IPS-11a (cell line): ENCODE results near the gene ZFAND3.
"Not testable (repeated sequence)": the region's sequence is repeated elsewhere in the genome, so short reads cannot be mapped to it uniquely, and the experiment has no call there.

Experiments used
- H3K4me3 ChIP-seq: one replicate; pipeline ENCODE4 v1.5.1; 2013; ENCODE audit warnings: low read depth, low read length, control low read depth

Gene ZFAND3

DNA sequence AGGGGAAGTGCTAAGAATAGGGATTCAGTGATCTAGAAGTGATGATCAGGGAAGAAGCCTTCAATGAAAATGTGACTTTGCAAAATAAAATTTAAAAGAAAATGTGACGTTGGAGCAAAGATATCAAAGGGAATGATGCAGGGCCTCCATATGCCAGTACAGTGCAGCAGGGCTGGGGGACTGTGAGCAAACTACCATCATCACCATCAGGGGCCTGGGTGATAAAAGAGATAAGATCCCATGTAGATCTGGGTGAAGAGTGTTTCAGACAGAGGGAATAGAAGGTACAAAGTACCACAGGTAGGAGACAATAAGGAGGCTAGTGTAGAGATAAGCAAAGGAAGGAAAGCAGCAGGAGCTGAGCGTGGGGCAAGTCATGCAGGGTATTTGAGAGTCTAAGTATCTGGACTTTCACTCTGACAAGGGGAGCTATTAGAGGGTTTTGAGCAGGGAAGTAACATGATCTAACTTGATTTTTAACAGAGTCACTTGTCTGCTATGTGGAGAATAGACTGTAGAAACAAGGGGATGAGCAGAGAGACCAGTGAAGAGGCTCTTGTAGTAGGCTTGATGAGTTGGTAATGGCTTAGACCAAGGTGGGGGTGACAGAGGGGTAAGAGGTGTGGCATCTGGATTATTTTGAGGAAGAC lies 295.6 kb downstream of the ZFAND3 start:
- H3K4me3 ChIP-seq = no peak overlapping the region

- H3K4me3 ChIP-seq = no peak overlapping the region
Measured at GRCh38 chr6:38115626-38116008, 296.1 kb downstream of the ZFAND3 start.

- no peak overlapping the region for H3K4me3 ChIP-seq
Measured at GRCh38 chr6:38116248-38116647, 296.7 kb downstream of the ZFAND3 start.

DNA sequence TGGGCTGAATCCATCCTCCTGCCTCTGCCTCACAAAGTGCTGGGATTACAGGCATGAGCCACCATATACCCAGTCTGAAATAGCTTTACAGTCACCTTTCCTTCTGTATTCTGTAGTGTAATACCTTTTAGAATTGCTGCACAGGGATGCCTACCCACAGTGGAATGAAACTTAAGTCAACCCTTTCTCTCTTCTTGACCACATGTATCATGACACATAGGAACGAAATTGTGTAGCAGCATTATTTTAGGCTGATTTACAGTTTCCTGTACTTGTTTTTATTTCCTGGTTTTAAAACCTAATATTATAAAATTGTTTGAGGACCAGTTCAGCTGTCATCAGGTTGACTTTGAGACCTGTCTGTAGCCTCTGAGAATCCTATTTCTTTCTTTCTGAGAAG lies 297.8 kb downstream of the ZFAND3 start:
- no peak overlapping the region for H3K4me3 ChIP-seq

GRCh38 chr6:38118791-38119365 lies 299.4 kb downstream of the ZFAND3 start:
- H3K4me3 ChIP-seq = no peak overlapping the region

- H3K4me3 ChIP-seq = no peak overlapping the region
Measured at GRCh38 chr6:38119516-38119915, 300.0 kb downstream of the ZFAND3 start.

- not testable (repeated sequence) for H3K4me3 ChIP-seq
Measured at GRCh38 chr6:38124224-38124926, 304.8 kb downstream of the ZFAND3 start.

- H3K4me3 ChIP-seq = no peak overlapping the region
Measured at GRCh38 chr6:38127284-38127683, 307.8 kb downstream of the ZFAND3 start.

DNA sequence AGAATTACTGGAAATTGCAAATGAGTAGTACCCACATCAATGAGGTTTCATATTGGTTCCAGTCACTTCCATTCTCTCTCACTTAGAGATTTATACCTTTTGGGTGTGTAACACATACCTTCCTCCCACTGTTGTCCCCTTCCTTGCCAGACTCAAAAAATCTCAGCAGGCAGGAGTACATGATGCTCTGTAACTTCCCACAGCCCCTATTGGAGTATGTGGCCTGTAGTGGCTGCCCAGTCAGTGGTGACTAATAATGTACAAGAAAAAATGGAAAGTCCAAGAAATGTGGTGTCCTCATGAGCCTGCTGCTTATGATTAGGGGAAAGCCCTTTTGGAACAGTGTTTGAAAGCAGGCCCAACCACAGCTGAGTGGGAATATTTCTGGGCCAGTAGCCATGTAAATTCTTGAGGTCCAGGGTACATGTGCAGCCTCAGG lies 312.0 kb downstream of the ZFAND3 start:
- H3K4me3 ChIP-seq = no peak overlapping the region

DNA sequence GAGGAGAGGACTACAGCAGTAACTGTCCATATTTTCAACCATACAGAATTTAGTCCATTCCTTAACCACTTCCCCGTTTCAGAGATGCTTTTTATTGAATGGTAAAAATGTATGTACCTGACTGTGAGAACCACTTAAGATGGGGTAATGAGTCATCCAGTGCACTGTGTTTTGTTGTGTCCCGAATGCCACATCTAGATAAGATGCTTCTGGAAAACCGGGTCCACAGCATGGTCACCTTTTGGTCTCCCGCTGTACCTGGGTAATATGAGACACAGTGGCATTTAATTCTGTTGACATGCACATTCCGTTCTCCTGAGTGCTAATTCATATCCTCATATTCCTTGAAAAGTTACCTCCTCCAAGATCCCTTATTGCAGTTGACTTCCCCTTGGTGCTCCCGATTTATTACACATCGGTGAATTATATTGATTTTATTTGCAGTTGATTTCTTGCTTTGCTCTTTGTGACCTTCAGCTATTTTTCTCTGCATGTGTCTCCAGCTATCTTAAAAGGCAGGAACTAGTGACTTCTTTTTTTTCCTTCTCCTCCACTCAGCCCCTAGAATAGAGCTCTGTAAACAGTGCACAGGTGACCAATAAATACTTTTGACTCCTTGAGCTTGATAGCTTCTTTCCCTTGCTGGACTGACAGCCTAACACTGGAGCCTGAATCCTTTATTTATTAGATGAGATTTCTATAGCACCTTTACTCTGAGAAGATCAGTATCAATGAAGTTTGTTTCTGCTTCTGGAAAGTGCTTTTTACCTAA lies 314.6 kb downstream of the ZFAND3 start:
- H3K4me3 ChIP-seq = no peak overlapping the region

DNA sequence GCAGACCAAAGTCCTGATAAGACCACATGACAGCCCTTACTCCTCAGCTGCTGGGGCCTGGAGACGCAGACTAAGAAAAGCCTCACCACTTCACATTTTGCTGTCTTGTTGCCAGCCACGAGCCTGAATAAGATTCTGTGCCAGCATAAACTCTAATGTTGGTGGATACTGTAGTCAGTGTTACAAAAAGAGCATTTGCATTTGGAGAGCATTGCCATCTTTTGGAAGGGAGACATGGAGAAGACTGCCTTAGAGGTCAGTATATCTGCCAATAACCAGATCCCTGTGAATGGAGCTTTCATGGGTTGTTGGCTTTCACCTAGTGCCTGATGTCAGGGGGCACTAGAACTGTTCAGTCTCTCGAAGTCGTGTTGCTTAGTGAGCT lies 315.2 kb downstream of the ZFAND3 start:
- H3K4me3 ChIP-seq = no peak overlapping the region

- H3K4me3 ChIP-seq = no peak overlapping the region
Measured at GRCh38 chr6:38136547-38136946, 317.0 kb downstream of the ZFAND3 start.

DNA sequence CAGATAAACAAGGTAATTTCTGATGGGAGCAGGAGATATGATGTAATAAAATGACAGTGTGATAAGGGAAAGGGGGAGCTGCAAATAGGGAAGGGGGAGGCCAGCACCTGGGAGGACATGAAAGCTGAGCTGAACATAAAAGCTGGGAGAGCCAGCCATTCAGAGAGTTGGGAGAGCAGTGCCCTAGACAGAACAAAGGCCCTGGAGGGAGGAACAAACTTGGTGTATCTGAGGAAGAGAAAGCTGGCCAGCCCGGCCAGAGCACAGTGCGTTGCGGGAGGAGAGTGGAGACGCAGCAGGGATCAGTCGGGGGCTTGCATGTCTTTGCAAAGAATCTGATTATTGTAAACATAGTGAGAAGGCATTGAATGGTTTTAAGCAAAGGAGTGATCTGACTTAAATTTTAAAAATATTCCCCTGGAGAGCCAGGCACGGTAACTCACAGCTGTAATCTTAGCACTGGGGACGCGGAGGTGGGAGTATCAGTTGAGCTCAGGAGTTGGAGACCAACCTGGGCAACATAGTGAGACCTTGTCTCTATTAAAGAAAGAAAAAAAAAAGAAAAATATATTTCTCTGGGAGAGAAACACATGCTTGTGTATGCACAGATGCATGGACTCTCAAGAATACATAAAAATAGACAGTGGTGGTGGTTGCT lies 318.2 kb downstream of the ZFAND3 start:
- H3K4me3 ChIP-seq = no peak overlapping the region

GRCh38 chr6:38138374-38138773 lies 318.8 kb downstream of the ZFAND3 start:
- no peak overlapping the region for H3K4me3 ChIP-seq

DNA sequence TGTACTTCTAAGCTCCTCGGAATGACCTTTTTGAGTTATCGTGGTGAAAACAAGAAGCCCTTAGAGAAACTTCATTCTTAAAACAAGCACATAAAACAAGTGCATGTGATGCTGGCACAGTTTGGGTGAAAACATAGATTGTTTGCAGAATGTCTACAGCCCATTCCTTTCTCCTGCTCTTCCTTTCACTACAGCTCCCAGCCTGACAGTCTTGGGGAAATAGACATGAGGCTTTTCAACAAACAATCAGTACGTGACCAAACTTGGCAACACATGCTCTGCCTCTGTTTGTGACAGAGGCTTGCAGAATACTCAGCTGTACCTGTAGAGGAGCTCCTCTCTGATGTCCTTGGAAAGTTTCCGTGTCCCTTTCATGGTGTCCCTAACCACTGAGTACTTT lies 321.6 kb downstream of the ZFAND3 start:
- H3K4me3 ChIP-seq = no peak overlapping the region

DNA sequence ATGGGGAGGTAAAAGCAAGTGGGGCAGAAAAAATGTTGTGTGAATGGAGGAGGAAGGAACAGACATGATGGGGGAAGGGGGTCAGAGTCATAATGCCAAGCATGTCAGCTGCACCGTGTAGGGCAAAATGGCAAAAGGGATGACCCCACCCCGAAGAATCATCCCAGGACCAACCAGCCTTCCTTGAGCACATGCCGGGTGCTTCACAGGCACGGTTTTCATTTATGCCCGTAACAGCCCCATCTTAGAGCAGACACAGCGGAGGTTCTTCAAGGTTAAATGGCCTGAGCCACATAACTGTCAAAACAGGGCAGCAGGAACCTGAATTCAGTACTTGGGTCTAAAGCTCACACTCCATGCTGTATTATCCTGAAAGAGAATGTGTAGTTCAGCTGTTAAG lies 322.2 kb downstream of the ZFAND3 start:
- no peak overlapping the region for H3K4me3 ChIP-seq

GRCh38 chr6:38142178-38142902 lies 322.8 kb downstream of the ZFAND3 start:
- H3K4me3 ChIP-seq = no peak overlapping the region

DNA sequence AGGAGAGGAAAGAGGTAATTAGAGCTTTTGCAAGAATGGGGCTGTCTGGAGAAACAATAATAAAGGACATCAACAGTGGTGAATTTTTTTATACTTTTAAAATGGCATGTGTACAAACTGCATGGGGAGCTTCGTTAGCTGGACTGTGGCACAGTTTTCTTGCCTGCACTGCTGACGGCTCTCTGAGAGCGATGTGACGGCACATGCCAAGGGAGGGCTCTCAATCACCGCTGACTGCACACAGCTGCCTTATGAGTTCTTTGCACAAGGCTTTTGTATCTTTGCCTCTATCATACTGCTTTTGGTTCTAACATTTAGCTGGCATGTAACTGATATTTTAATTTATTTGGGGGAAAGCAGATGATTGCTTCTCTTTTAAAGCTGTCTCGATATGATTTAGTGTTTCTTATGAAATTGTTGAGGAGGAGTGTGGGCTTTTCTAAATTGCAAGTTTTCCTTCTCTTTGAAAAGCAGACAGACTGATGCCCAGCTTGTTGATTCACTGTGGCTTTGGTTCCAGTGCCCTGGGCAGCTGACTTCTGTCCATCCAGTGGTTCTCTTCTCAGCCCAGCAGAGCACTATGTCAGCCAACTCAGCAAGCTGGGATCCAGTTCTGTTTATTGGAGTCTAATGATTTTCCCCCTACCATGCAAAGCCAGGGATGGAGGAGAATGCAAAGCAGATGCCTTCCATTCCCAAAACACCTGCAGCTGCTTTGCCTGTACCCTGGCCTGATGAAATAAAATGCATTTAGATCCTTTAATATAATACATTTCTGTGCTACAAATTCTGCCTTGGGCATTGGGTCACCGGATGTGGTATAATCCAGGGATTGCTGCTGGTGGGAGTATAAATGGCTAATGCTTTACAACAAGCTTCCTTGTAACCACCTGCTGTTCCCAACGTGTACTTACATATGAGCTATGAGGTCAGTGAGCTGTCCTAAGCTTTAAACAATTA lies 323.9 kb downstream of the ZFAND3 start:
- H3K4me3 ChIP-seq = no peak overlapping the region

- H3K4me3 ChIP-seq = no peak overlapping the region
Measured at GRCh38 chr6:38144365-38144945, 324.9 kb downstream of the ZFAND3 start.
